Skin of body (tissue), 2 donors: ENCODE measurements around the gene USP5. TPM values are rescaled to one million over a fixed set of nuclear protein-coding genes. Genes with fewer than 3 reads are reported as not detected.
"Not testable (repeated sequence)": the region's sequence is repeated elsewhere in the genome, so short reads cannot be mapped to it uniquely, and the experiment has no call there.

ENCODE experiments used
- DNase-seq: peaks from one replicate; lab custom pipeline; 2025; lab: John Stamatoyannopoulos, UW
- total RNA-seq: library from RNA; depleted of rRNA; stranded (reverse); fragments of >200 nt; gene quantifications from one replicate; pipeline ENCODE4 v1.2.3, GENCODE V29; 2014

Gene USP5
- total RNA-seq, 1 donor from 2014 or later, result 35.7 TPM

DNA sequence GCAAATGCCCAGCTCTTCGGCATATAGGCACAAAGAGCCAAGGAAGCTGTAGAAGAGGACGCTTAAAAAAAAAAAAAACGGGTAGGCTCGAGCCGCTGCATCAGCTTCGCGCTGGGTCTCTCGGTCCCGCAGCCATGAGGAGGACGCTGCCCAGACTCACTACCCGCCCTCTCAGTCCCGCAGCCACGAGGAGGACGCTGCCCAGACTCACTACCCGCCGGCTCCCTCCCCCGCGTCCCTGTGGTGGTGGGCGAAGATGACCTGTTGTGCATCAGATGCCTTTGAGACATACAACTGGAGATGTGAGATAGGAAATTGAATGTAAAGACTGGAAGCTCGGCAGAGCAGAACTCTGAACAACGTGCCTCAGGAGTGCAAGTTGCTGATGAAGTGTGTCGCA lies 32.6 kb downstream of the USP5 start:
- no peak for DNase-seq

DNA sequence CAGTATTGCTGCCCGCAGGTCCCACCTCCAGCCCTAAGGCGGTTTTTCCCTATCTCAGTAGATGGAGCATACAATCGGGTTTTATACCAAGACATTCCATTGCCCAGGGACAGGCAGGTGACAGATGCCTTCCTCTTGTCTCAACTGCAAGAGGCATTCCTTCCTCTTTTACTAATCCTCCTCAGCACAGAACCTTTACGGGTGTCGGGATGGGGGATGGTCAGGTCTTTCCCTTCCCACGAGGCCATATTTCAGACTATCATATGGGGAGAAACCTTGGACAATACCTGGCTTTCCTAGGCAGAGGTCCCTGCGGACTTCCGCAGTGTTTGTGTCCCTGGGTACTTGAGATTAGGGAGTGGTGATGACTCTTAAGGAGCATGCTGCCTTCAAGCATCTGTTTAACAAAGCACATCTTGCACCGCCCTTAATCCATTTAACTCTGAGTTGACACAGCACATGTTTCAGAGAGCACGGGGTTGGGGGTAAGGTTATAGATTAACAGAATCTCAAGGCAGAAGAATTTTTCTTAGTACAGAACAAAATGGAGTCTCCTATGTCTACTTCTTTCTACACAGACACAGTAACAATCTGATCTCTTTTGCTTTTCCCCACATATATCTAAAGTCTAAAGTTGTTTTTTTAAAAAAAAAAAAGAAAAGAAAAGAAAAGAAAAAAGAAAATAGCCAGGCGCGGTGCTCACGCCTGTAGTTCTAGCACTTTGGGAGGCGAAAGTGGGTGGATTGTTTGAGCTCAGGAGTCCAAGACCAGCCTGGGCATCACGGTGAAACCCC lies 34.5 kb downstream of the USP5 start:
- not testable (repeated sequence) for DNase-seq

DNA sequence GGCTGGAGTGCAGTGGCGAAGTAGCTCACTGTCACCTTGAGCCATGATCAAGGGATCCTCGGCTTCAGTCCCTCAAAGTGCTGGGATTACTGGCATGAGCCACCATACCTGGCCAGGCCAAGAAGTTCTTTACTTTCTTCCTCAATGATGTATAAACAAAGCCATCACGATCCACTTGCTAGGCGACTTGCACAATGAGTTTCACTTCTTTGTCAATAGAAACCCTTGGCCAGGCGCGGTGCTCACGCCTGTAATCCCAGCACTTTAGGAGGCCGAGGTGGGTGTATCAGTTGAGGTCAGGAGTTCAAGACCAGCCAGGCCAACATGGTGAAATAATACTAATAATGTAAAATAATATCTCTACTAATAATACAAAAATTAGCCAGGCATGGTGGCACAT lies 35.5 kb downstream of the USP5 start:
- DNase-seq, result no peak

DNA sequence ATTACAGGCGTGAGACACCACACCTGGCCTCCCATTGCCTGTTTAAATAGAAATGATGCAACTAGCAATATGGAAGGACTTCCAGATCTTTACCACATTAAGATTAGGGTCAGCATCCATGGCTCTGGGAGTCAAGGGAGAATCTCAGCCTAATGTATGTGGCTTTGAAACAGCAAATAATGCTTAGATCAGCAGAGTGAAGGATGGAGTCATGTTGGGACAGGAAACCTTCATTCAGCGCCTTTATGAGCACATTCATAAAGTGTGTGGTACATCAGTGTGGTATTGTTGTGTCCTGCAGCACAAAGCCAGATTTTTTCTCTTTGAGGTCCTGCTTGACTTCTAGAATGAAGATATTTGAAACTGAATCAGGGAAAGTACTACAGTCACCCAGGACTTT lies 36.4 kb downstream of the USP5 start:
- no peak for DNase-seq

DNA sequence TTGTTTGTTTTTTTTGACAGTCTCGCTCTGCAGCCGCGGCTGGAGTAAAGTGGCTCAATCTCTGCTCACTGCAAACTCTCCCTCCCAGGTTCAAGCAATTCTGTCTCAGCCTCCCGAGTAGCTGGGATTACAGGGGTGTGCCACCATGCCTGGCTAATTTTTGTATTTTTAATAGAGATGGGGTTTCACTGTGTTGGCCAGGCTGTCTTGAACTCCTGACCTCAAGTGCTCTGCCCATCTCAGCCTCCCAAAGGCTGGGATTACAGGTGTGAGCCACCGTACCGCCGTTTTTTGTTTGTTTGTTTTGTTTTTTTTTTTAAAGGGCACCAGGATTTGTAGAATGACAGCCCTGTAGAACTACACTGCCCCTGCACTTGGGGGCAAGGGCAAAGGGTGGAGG lies 36.8 kb downstream of the USP5 start:
- not testable (repeated sequence) for DNase-seq

DNA sequence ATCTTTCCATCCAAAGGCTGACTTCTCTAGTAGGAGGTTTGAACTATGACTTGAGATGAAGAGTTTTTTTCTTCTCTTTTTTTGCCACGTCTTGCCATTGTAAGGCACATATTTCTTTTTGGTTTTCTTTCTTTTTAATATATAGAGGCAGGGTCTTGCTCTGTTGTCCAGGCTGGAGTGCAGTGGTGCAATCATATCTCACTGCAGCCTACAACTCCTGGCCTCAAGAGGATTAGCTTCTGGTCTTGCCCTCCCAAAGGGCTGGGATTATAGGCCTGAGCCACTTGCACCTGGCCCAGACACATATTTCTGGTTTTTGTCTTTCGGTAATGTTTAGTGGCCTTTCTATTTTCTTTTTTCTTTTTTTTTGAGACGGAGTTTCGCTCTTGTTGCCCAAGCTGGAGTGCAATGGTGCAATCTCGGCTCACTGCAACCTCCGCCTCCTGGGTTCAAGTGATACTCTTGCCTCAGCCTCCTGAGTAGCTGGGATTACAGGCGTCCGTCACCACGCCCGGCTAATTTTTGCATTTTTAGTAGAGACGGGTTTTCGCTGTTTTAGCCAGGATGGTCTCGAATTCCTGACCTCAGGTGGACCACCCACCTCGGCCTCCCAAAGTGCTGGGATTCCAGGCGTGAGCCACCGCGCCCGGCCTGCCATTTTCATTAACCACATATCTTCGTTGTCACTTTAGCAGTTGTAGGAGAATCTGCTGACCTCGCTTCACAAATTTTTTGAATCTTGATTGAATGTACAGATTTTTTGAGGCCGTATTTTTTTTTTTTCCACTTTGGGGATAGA lies 38.0 kb downstream of the USP5 start:
- not testable (repeated sequence) for DNase-seq

DNA sequence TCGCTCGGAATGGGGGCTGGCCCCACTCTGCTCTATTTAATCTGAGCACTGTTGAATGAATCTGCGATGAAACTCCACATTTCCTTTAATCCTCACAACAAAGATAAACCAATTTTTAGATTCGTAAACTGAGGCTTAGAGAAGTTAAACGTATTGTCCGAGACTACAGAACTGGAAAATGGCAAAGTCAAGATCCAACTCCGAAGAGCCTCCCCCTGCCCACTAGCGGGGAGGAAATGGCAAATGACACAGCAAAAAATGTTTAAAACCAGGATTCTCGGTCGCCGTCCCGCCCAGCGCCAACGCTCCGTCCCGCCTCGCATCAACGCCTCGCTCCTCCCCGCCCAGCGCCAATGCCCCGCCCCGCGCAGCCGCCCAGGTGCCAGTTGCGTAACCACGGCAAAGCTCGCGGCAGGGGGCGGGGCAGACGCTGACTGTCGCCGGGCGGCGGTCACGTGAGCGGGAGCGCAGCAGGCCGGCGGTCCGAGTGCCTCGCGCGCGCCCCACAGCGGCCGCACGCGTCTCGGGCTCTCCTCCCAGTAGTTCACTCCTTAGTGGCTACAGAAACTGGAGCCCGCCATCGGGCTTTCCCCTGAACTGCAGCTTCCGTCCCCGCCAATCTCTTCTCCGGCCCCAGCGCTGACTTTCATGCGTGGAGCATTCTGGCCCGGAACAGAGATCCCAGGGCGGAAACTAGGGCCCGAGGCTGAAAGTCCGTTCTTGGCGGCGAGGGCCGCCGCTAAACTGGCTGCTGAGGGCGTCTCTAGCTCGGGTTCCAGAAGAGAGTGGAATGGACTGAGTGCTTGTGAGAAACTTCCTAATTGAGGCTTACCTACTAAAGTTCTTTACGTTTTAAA lies 39.1 kb downstream of the USP5 start:
- peak; percentile 96 for DNase-seq

DNA sequence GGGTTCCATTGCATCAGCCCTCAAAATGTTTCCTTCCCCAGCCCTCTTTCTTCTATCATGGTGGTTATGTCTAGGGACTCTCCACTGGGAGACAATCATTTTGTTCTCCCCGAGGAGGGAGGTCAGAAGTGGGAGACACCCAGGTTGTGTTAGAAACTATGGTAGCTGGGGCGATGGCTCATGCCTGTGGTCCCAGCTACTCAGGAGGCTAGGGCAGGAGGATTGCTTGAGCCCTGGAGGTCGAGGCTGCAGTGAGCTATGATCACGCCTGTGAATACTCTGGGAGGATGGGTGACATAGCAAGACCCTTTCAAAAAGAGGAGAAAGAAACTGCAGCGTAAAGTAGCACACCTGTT lies 39.7 kb downstream of the USP5 start:
- no peak for DNase-seq

DNA sequence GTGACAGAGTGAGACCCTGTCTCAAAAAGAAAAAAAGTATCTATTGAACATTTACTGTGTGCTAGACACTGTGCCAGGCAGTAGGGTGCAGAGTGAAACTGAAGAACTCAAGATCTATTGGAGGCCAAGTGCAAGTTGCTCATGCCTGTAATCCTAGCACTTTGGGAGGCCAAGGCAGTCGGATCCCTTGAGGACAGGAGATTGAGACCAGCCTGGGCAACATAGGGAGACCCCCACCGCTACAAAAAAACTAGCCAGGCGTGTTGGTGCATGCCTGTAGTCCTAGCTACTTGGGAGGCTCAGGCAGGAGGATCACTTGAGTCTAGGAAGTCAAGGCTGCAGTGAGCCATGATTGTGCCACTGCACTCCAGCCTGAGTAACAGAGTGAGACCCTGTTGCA lies 40.7 kb downstream of the USP5 start:
- not testable (repeated sequence) for DNase-seq

DNA sequence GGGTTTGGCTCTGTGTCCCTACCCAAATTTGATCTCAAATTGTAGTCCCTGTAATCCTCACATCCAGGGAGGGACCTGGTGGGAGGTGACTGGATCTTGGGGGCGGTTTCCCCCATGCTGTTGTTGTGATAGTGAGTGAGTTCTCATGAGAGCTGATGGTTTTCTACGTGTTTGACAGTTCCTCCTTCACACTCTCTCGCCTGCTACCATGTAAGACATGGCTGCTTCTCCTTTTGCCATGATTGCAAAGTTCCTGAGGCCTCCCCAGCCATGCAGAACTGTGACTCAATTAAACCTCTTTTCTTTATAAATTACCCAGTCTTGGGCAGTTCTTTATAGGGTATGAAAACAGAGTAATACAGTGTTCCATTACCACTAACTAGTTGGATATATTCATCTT lies 42.4 kb downstream of the USP5 start:
- no peak for DNase-seq

DNA sequence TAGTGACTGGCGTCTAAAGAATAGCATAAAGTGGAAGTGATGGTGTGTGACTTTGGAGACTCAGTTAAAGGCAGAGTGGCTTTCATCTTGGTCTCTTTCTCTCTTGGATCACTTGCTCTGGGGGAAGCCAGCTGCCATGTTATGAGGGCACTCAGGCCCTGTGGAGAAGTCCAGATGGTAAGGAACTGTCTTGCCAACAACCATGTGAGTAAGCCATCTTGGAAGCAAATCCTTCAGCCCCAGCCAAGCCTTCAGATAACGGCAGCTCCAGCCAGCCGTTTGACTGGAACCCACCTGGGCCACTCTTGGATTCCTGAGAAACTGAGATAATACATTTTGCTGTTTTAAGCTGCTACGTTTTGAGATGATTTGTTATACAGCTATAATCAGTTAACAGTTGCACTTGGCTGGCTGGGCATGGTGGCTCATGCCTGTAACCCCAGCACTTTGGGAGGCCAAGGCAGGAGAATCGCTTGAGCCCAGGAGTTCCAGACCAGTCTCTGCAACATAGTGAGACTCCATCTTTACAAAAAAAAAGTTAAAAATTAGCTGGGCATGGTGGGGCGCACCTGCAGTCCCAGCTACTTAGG lies 45.0 kb downstream of the USP5 start:
- no peak for DNase-seq

DNA sequence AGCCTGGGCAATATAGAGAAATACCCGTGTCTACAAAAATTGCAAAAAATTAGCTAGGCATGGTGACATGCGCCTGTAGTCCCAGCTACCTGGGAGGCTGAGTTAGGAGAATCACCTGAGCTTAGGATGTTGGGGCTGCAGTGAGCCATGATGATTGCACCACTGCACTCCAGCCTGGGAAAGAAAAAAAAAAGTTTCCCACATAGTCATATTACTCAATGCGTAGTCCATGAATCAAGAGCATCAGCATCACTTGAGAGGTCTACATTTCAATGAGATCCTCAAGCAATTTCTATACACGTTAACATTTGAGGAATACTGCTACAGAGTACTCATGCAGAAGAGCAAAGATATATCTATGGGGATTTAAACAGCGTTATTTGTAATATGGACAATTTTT lies 47.5 kb downstream of the USP5 start:
- no peak for DNase-seq

DNA sequence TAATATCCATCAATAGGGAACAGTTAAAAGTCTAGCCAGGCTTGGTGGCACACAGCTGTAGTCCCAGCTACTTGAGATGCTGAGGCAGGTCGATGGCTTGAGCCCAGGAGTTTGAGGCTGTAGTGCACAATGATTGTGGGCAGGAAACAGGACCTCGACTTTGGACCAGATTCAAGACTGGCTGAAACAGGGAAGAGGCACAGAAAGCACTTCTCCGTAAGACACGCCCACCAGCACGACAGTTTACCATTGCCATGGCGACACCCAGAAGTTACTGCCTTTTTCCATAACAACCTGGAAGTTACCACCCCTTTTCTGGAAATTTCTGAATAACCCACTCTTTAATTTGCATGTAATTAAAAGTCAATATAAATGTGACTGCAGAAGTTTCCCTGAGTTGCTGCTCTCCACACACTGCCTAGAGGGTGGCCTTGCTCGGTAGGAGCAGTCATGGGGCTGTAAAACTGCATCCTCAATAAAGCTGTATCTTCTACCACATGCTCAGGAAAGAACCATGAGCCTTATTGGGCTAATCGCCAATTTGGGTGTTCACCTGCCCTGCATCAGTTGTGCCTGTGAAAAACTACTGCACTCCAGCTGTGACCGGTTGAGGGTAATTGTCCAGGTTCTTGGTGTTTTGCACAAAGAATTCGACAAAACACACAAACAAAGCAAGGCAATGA lies 48.0 kb downstream of the USP5 start:
- no peak for DNase-seq

DNA sequence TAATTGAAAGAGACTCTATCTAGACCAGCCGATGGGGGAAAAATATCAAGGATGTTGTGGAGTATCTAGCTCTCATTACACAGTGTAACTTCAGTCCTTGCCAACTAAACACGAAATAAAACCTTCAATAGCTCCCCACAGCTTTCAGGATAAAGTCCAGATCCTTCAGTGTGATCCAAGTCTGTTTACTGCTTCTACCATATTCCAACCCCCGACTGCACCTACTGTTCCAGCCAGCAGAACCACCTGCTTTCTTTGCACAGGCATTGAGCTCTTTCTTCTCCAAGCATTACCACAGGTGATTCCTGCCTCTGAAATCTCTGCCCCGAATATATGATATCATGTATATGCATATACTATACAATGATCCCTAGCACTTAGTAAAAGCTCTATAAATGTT lies 50.5 kb downstream of the USP5 start:
- no peak for DNase-seq

DNA sequence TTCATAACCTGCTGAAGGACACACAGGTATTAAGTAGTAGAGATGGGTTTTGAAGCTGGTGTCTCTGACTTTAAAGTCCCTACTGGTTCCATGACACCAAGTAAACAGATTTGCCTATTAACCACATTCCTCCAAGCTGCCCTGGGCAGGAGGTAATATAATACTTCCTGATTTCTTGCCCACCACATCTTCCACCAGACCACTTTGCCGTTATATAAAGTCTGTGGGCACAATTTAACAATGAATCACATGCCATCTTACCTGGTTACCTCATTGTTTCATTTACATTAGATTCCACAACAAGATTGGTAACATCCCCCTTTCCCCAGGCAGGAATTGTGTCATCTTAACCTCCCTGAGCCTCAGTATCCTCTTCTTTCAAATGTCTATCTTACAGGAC lies 51.8 kb downstream of the USP5 start:
- no peak for DNase-seq

DNA sequence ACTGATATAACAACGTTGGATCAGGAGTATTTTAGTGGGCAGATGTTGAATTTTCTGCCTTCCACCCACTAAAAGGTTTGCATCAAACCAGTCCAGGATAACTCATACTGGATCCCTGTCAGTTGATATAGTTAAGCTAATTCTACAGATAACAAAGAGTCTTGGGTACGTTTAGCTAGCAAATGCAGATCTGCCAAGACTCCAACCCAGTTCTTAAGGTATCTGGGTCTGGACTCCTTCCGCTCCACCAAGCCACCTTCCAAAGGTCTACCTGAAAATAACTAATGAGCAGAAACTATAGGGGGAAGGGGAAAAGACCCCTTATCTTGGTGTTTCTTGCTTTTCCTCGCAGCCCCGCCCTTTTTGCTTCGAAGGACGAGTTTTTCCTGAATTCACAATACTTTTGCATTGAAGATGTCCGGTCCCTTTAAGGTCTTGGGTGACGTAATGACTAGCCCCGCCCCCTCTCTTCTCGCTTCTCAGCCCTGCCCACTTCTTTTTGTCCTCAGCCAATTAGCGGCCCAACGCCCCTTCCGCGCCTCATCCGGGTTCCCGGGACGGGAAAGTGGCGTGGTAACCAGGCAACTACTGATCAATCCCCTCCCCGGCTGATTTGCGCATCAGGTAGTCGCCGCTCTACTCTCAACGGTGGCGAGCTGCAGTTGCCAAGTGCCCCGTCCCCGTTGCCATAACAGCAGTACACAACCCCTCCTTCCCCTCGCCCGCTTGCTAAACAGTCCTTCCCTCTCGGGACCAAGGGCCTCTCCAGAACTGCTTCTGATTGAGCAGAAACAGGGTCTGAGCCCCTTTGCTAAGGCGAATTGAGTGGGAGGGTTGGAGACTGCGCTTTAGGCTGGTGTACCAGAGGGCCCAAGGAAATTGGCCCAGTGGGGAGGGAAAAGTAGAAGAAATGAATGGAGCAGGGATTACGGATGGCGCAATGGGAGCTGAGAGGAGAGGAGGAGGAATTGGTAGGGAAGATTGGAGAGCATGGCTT lies 52.6 kb downstream of the USP5 start, which contains the start of gene LRRC23:
LRRC23 (plus strand) TSS at position 543 of the 997 bp plus-strand sequence. CDS start 812 bp downstream, outside the sequence.
- DNase-seq, result peak; percentile 95

DNA sequence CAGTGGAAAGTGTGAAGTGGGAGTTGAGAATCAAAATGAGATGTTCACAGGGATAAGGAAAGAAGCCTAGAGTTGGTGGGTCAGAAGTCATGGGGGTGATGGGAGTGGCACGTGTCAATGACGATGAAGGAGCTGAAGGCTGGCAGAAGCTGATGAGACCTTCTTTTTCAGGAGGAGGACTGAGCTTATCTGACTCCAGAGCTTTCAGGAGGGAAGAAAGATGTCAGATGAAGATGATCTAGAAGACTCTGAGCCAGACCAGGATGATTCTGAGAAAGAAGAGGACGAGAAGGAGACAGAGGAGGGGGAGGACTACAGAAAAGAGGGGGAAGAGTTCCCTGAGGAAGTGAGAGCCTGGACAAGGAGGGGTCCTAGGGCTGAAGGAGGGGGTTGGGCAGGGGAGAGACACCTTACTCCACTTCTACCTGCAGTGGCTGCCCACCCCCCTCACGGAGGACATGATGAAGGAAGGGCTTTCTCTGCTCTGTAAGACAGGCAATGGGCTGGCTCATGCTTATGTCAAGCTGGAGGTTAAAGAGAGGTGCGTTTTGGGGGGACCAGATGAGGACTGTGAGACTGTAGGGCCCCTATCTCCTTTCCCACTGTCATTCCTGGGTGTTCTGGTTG lies 53.6 kb downstream of the USP5 start:
- no peak for DNase-seq

DNA sequence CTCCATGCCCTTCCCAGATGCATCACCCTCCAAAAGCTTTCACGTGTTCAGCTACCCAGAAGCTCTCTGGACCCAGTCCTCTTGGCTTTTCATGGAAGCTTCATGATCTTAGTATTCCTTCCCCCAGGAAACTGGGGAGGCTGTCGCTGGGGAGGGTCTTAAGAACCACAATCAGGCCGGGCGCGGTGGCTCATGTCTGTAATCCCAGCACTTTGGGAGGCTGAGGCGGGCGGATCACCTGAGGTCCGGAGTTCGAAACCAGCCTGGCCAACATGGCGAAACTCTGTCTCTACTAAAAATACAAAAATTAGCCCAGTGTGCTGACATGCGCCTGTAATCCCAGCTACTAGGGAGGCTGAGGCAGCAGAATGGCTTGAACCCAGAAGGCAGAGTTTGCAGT lies 56.2 kb downstream of the USP5 start:
- not testable (repeated sequence) for DNase-seq
